Right hindlimb (tissue), 1 donor: Measurements from ENCODE around the gene MDC1.
"Not testable (repeated sequence)": the region's sequence is repeated elsewhere in the genome, so short reads cannot be mapped to it uniquely, and the experiment has no call there.

Experiments used
- DNase-seq: peaks from one replicate; pipeline ENCODE4 v3.0.0-alpha.2; 2018

MDC1 gene

GRCh38 chr6:30678964-30679726, 37.9 kb downstream of the MDC1 start:
- peak; percentile 88 for DNase-seq

GRCh38 chr6:30676660-30677285, 40.3 kb downstream of the MDC1 start:
- no peak for DNase-seq

GRCh38 chr6:30672445-30673253, 44.4 kb downstream of the MDC1 start, which contains the start of gene DHX16:
DHX16 (minus strand) TSS chr6:30673006; CDS start chr6:30672841, 165 bp downstream.
- DNase-seq, result peak; percentile 97

DNA sequence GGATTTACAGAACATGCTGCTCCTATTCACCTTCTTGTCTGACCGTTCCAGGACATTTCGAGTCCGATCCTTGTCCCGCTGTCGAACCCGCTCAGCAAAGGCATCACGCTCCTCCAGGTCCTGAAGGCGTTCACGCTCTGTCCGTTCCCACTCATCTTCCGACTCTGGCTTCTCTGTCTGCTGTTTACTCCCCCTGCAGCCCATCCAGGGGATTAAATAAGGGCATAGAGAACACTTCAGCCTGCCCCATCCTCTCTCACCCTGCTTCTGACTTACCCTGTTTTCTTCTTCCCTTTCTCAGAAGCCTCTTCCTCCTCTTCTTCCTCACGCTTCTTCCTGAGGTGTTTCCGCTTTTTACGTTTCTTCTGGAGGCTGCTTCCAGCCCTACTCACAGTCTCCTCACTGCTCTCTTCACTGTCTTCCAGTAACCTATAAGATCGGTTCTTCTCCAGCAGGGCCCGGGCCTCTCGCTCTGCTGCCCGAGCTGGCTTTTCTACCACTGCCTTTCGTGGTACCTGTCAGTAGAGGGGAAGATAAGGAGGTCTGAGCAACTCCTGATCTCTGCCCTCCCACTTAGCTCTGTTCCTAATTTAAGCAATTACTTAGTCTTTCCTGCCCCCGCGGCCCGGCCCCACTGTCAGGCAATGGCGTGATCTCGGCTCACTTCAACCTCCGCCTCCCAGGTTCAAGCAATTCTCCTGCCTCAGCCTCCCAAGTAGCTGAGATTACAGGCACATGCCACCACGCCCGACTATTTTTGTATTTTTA, 46.1 kb downstream of the MDC1 start:
- no peak for DNase-seq

GRCh38 chr6:30666300-30666699, 50.8 kb downstream of the MDC1 start:
- not testable (repeated sequence) for DNase-seq

- no peak for DNase-seq
Observed at GRCh38 chr6:30664994-30665767, 51.9 kb downstream of the MDC1 start.

DNA sequence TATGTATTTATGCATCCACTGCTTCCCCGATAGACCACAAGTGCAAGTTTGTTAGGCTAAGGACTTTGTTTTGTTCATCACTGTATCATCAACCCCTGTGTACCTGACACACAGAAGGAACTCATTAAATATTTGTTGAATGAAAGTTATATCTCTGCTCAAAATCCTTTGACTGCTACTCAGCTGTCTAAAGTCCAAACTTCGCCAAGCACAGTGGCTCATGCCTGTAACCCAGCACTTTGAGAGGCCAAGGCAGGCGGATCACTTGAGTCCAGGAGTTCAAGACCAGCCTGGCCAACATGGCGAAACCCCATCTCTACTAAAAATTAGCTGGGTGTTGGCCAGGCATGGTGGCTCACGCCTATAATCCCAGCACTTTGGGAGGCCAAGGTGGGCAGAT, 59.2 kb downstream of the MDC1 start:
- DNase-seq, result not testable (repeated sequence)

- no peak for DNase-seq
Observed at GRCh38 chr6:30657454-30657853, 59.6 kb downstream of the MDC1 start.

DNA sequence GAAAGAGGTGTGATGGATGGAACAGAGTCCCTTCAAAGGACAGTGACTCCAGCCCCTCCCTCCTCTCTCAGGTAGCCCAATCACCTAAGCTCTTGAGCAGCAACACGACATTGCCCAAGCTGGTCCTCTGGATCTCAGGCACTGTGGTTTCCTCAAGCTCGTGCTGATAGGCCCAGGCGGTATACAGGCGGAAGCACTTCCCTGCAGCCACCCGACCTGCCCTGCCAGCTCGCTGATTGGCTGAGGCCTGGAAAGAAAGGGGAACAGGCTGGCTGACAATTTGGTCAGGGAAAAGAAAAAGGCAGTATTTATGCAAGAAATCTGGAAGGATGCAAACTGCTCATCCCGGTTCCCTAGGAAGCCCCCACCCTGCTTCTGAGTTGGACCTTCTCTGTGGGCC, 60.6 kb downstream of the MDC1 start:
- no peak for DNase-seq

DNA sequence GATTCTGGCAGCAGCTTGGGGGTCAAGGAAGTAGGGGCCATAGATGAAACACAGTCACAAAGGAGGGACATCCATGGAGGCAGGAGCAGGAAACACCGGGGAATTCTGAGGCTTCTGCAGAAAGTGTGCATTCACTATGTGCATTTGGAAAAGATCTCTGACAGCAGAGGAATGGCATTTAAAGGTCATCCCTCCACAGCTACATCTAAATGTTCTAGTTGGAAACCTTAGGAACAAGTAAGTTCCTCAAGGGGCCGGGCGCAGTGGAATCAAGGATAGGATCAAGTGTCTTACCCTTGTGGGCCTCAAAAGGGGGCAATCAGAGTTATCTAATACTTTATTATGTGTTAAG, 61.4 kb downstream of the MDC1 start:
- no peak for DNase-seq

GRCh38 chr6:30654798-30655742, 62.0 kb downstream of the MDC1 start:
- no peak for DNase-seq

- DNase-seq, result no peak
Observed at GRCh38 chr6:30651143-30651542, 65.9 kb downstream of the MDC1 start.
